Heart left ventricle (tissue), 13 donors: Measurements from ENCODE around the gene SCN2B.

Source experiments
- CTCF ChIP-seq, 12 donors: fragments of 200-600 bp; sonication (generic) in 4 of 12; IDR thresholded peaks; one replicate each; pipeline versions ENCODE4 v1.5.0 to v1.8.0; 2018 to 2022; ENCODE audit warnings: antibody characterized with exemption in 12 of 12, mild to moderate bottlenecking in 5 of 12
- POLR2A ChIP-seq, 2 donors: fragments of 450-650 bp; IDR thresholded peaks; one replicate each; pipeline ENCODE4 v1.6.1; 2017; ENCODE audit warnings: antibody characterized with exemption in 2 of 2, mild to moderate bottlenecking in 2 of 2, moderate library complexity in 2 of 2
- donor health status: ischemic (EF 13 %, LVEDD 7.1; RV severe dilation, severe dysfunction).
- donor health status: DM: no; HTN: yes; CAD: no.
- donor health status: DM: no; HTN: no; CAD: no.
- donor health status: ischemic (EF 25% LVEDD 6.9; RV normal size, moderate dysfunction).
- donor health status: ischemic (EF 25% LVEDD 5.7; RV mildly dilated, moderate dysfunction).
- donor health status: ischemic (EF 35%, LVEDD 5.7; RV mildly dilated, moderate dysfunction).
- donor health status: nonischemic (EF 11% LVEDD 7.7; RV severe dilation, severe dysfunction).
- donor health status: DM: yes; HTN: yes; CAD: no.
- donor health status: PGD.
- donor health status: ischemic (EF 29% LVEDD 5.4; RV normal size, mild dysfunction).
- donor health status: nonischemic (EF 23%, LVEDD 6.1; RV moderate dilation, normal function).

GRCh38 chr11:118201966-118202365, 25.5 kb upstream of the SCN2B start:
- TF ChIP-seq POLR2A (IDR thresholded peaks at IDR 0.05) (no peak), CTCF (IDR thresholded peaks at IDR 0.05) (no peak)
